DOHH2 (cell line): Measurements from ENCODE around the gene TMTC1.
A peak's percentile ranks its signal among the peaks of the same experiment; 100 is the strongest.

Experiments
- H3F3A ChIP-seq: fragments of 200-600 bp; sonication (generic), shearing (Covaris generic); 2 replicates; pipeline ENCODE4 v1.6.0; 2016; ENCODE audit warnings: antibody characterized with exemption, mild to moderate bottlenecking; ENCODE audit not compliant: control insufficient read depth, insufficient read depth
- H3K27ac ChIP-seq: fragments of 200-600 bp; sonication (generic); 2 replicates; pipeline ENCODE4 v1.5.1; 2014; ENCODE audit warnings: low read depth, mild to moderate bottlenecking, low read length, moderate library complexity
- H3K27me3 ChIP-seq: fragments of 200-600 bp; sonication (generic); 2 replicates; pipeline ENCODE4 v1.6.1; 2014; ENCODE audit warnings: mild to moderate bottlenecking, low read length, mixed read lengths; ENCODE audit not compliant: control insufficient read depth
- H3K36me3 ChIP-seq: fragments of 200-600 bp; sonication (generic); 2 replicates; pipeline ENCODE4 v1.6.1; 2014; ENCODE audit warnings: mild to moderate bottlenecking, low read length, moderate library complexity, mixed read lengths; ENCODE audit not compliant: control insufficient read depth
- H3K4me1 ChIP-seq: fragments of 200-600 bp; sonication (generic); 2 replicates; pipeline ENCODE4 v1.6.1; 2014; ENCODE audit warnings: mild to moderate bottlenecking, low read length, mixed read lengths; ENCODE audit not compliant: control insufficient read depth
- H3K4me2 ChIP-seq: fragments of 200-600 bp; sonication (generic); 2 replicates; pipeline ENCODE4 v1.6.0; 2014; ENCODE audit warnings: mild to moderate bottlenecking, low read length, moderate library complexity
- H3K4me3 ChIP-seq: fragments of 200-600 bp; sonication (generic); 2 replicates; pipeline ENCODE4 v1.5.1; 2014; ENCODE audit warnings: mild to moderate bottlenecking, low read length, mixed read lengths
- H3K79me2 ChIP-seq: fragments of 200-600 bp; sonication (generic); 2 replicates; pipeline ENCODE4 v1.6.1; 2014; ENCODE audit warnings: mild to moderate bottlenecking, low read length, mixed read lengths; ENCODE audit not compliant: control insufficient read depth
- H3K9me2 ChIP-seq: fragments of 200-600 bp; sonication (generic); replicated peaks from 2 replicates; pipeline ENCODE4 v1.6.1; 2014; ENCODE audit warnings: mild to moderate bottlenecking, low read length, mixed read lengths; ENCODE audit not compliant: control insufficient read depth
- H3K9me3 ChIP-seq: fragments of 200-600 bp; sonication (generic); 2 replicates; pipeline ENCODE4 v1.6.1; 2014; ENCODE audit warnings: antibody characterized with exemption, low read length, mixed read lengths; ENCODE audit not compliant: control insufficient read depth, insufficient read depth
- H4K20me1 ChIP-seq: fragments of 200-600 bp; sonication (generic); 2 replicates; pipeline ENCODE4 v1.6.0; 2014; ENCODE audit warnings: low read depth, mild to moderate bottlenecking, antibody characterized with exemption, low read length, moderate library complexity; ENCODE audit not compliant: control insufficient read depth, insufficient read depth
- CTCF ChIP-seq: fragments of 200-600 bp; sonication (generic); IDR thresholded peaks from one replicate; pipeline ENCODE4 v1.5.1; 2014; ENCODE audit warnings: antibody characterized with exemption, mild to moderate bottlenecking, low read depth, low read length; ENCODE audit not compliant: poor library complexity, severe bottlenecking
- EZH2phosphoT487 ChIP-seq: fragments of 200-600 bp; sonication (generic); IDR thresholded peaks from 2 replicates; pipeline ENCODE4 v1.6.1; 2017; ENCODE audit warnings: borderline replicate concordance, mild to moderate bottlenecking, antibody characterized with exemption, low read length, moderate library complexity, mixed read lengths

The TMTC1 gene

GRCh38 chr12:29528161-29528560, 255.6 kb downstream of the TMTC1 start:
- H3K79me2 ChIP-seq: no peaks in the 10 kb centered on the region
- no peaks in the 10 kb centered on the region for H3F3A ChIP-seq
- no peak overlapping the region for H3K27ac ChIP-seq
- no peak overlapping the region for H3K4me3 ChIP-seq
- no peaks in the 10 kb centered on the region for H3K9me3 ChIP-seq
- TF ChIP-seq CTCF: no peak
- TF ChIP-seq EZH2phosphoT487: no peak
- H3K27me3 ChIP-seq: no peaks in the 10 kb centered on the region
- no peaks in the 10 kb centered on the region for H3K4me1 ChIP-seq
- no peaks in the 10 kb centered on the region for H4K20me1 ChIP-seq
- no peaks in the 10 kb centered on the region for H3K36me3 ChIP-seq
- no peaks in the 10 kb centered on the region for H3K9me2 ChIP-seq
- no peak overlapping the region for H3K4me2 ChIP-seq

DNA sequence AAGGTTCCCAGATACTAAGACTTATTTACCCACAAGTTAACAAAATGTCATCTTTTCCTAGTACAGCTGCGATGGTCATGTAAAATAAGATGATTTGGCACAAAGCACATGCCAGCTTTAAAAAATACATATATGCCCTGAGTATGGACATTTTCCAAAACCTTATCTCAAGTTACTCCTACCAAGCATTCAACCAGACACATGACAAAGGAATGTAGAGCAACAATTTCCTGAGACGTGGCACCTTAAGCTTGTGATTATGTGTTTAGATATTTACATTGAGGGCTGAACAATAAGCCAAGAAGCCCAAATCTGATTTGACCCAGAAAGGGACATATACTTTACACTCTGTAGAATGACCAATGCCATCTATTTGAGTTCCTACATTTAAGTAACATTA, 261.8 kb downstream of the TMTC1 start:
- Histone ChIP-seq H3K36me3 (no peaks in the 10 kb centered on the region), H3K79me2 (no peaks in the 10 kb centered on the region), H3K4me1 (no peaks in the 10 kb centered on the region), H3F3A (no peaks in the 10 kb centered on the region), H3K4me3 (no peak overlapping the region), H4K20me1 (no peaks in the 10 kb centered on the region), H3K9me2 (no peaks in the 10 kb centered on the region), H3K27me3 (no peaks in the 10 kb centered on the region; the same call in 1 of the 2 replicates), H3K9me3 (no peaks in the 10 kb centered on the region), H3K27ac (no peak overlapping the region), H3K4me2 (no peak overlapping the region)
- TF ChIP-seq CTCF (no peak), EZH2phosphoT487 (no peak)

DNA sequence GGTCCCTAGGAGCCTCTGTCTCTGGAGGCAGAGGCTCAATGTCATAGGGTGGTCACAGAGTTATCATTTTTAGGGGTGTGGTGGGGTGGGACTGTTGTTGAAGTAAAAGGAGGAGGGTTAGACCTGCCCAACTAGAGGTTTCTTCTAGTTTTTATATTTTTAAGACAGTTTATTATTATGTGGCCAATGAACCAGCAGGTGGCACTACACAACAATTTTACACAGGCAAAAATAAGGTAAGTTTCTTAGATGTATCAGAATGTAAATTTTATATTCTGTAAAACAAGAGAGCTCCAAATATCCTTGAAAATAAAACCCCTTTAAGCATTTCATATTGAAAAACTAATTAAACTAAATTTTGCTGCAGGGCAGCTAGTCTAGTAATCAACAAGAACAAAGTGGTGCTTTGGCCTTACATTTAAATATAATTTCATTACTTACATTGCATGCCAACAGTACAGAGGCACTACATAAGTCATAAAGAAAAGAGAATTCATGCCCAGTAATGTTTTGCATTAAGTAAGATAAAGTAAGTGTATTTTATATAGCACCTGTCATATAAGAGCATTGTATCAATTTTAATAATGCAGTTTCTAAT, 264.1 kb downstream of the TMTC1 start:
- Histone ChIP-seq H3K9me3 (no peaks in the 10 kb centered on the region), H3K27ac (no peak overlapping the region), H3K36me3 (no peaks in the 10 kb centered on the region), H3K27me3 (peaks cover 2% of the 10 kb centered on the region; the same call in 1 of the 2 replicates), H3K4me3 (no peak overlapping the region), H3F3A (no peaks in the 10 kb centered on the region), H3K4me2 (no peak overlapping the region), H4K20me1 (no peaks in the 10 kb centered on the region), H3K9me2 (no peaks in the 10 kb centered on the region), H3K4me1 (no peaks in the 10 kb centered on the region), H3K79me2 (no peaks in the 10 kb centered on the region)
- TF ChIP-seq CTCF (peak; percentile 63), EZH2phosphoT487 (no peak)
